Measurements from ENCODE around the gene CDC45. TPM values are rescaled to one million over a fixed set of nuclear protein-coding genes. Genes with fewer than 3 reads are reported as not detected.

Gene CDC45
- total RNA-seq, 1 donor = 10.4 TPM

DNA sequence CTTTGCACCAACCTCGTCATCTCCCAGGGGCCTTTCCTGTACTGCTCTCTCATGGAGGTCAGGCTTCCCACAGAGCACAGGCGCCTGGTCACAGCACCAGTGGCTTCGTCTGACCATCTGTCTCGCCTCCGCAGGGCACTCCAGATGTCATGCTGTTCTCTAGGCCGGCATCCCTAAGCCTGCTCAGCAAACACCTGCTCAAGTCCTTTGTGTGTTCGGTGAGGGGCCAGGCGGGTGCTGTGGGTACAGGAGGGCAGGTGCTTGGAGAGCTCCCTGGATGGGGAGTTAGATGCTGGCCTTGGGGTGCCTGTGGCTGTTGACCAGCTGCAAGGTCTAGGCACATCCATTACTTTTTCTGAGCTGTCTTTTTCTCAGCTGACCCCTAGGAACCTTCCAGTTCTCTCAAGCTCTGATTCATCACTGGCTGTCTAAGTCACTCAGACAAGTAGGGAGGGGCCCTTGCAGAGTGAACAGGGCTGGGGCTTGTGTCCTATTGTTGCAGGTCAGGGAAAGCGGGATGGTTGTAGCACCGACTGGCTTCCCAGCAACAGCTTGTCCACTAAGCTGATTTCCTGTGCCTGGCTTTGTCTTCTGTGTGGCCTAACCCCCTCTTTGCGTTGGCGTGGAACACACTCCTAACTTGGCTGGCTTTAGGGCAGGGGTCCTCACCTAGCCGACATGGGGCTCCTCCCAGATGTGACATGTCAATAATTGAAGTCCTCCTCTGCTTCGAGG lies 35.3 kb downstream of the CDC45 start:
- DNase-seq (ENCODE audit: low read depth) = no peak
- H3K4me3 ChIP-seq (ENCODE audit: low read depth, low read length) = no peak overlapping the region
- TF ChIP-seq, protein P1, sequence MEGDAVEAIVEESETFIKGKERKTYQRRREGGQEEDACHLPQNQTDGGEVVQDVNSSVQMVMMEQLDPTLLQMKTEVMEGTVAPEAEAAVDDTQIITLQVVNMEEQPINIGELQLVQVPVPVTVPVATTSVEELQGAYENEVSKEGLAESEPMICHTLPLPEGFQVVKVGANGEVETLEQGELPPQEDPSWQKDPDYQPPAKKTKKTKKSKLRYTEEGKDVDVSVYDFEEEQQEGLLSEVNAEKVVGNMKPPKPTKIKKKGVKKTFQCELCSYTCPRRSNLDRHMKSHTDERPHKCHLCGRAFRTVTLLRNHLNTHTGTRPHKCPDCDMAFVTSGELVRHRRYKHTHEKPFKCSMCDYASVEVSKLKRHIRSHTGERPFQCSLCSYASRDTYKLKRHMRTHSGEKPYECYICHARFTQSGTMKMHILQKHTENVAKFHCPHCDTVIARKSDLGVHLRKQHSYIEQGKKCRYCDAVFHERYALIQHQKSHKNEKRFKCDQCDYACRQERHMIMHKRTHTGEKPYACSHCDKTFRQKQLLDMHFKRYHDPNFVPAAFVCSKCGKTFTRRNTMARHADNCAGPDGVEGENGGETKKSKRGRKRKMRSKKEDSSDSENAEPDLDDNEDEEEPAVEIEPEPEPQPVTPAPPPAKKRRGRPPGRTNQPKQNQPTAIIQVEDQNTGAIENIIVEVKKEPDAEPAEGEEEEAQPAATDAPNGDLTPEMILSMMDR (IDR thresholded peaks at IDR 0.05; ENCODE audit: insufficient read depth, low read depth, low read length) = no peak

DNA sequence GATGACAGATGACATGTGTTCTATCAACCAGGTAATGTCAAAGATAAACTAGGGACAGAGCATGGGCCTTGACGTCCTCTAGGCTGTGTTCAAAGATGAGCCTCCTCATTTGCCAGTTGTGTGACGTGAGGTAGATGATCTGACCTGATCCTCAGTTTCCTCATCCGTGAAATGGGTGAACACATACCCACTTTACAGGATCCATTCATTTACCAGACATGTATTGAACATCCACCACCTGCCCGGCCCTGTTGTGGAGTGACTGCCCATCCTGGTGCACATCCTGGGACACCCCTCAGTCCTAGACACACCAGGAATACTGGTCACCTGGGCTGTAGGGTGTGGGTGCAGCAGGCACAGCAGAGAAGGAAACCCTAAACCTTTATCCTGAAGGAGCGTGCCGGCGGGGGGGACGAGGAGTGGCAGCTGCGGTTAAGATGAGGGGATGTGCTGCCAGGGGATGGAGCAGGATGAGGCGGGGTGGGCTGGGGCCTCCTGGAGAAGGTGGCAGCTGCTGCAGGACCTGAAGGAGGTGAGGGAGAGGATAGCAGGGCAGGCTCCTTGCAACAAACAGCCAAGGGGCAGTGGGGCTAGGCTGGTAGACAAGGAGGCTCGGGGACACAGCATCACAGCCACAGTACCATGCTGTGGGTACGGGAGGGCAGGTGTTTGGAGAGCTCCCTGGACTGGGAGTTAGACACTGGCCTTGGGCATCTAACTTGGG lies 36.1 kb downstream of the CDC45 start:
- no peak overlapping the region for H3K4me3 ChIP-seq (ENCODE audit: low read depth, low read length)
- no peak for DNase-seq (ENCODE audit: low read depth)
- TF ChIP-seq, protein P1 (IDR thresholded peaks at IDR 0.05; ENCODE audit: insufficient read depth, low read depth, low read length) = no peak

DNA sequence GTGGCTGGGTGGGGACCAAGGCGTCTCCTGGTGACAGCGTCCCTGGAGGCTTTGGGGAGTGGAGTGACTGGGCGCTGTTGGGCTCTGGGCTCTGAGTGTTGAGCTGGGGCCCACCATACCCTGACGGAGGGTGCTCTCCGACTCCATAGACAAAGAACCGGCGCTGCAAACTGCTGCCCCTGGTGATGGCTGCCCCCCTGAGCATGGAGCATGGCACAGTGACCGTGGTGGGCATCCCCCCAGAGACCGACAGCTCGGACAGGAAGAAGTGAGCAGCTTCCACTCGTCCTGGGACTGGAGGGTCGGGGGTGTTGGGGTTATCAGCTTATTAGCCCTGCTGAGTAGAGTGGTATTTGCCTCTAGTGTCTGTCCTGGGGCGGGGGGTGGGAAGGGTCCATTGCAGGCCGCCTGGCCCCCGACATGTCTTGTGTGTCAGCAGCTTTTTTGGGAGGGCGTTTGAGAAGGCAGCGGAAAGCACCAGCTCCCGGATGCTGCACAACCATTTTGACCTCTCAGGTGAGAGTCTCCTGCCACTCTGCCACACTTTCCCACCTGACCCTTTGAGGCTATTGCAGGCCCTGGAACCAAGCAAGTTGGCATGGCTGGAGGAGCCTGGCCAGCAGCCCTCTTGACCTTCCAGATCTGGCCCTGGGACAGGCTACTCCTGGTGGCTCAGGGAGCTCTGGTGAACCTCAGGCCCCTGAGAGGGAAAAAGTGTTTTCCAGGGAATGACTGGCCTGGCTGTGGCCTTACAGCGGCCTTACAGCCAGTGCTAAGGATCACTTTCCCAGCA lies 36.9 kb downstream of the CDC45 start:
- TF ChIP-seq, protein P1 (IDR thresholded peaks at IDR 0.05; ENCODE audit: insufficient read depth, low read depth, low read length) = no peak
- no peak overlapping the region for H3K4me3 ChIP-seq (ENCODE audit: low read depth, low read length)
- no peak for DNase-seq (ENCODE audit: low read depth)

DNA sequence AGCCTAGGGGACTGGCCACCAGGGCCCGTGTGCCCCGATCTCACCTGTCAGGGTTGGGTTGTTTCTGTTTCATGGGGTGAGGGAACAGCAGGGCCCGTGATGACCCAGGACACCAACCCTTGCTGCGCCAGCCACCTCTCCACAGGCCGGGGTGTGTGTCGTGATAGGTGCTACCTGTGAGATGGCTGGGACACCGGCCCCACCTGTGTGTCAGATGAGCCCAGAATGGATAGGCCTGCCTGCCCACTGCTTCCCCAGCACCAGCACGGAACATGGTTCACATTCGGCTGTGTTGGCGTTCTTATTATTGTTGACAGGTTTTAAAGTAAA lies 37.4 kb downstream of the CDC45 start:
- TF ChIP-seq, protein P1 (IDR thresholded peaks at IDR 0.05; ENCODE audit: insufficient read depth, low read depth, low read length) = no peak
- DNase-seq (ENCODE audit: low read depth) = no peak
- no peak overlapping the region for H3K4me3 ChIP-seq (ENCODE audit: low read depth, low read length)

DNA sequence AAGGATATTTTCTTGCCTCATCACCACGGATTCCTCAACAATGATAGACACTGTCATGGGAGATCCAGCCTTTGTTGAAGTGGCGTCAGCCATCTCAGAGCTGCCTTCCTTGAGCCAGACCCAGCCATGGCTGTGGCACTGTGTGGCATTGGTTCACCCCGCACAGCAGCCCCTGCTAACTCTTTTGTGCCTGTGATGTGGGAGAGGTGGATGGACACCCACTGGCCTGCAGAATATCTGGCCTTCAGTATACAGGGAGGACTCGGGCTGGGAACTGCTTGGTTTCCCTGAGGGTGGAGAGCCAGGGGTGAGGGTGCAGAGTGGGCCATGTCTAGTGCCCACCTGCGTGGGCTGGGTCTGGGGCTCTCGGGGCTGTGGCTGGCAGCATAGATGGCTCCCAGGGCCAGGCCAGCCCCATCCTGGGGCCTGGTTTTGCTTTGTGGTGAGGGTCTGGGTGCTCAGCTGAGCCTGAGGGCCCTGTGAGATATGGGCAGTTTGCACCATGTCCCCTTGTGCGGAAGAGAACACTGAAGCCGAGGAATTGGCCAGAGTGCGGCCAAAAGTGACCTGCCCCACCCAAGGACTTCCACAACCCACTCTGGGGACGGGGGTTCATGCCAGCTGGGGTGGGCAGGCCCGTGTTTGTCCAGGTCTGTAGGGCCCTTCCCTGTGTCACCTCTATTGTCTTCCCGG lies 38.3 kb downstream of the CDC45 start:
- no peak overlapping the region for H3K4me3 ChIP-seq (ENCODE audit: low read depth, low read length)
- TF ChIP-seq, protein P1 (IDR thresholded peaks at IDR 0.05; ENCODE audit: insufficient read depth, low read depth, low read length) = no peak
- DNase-seq (ENCODE audit: low read depth) = no peak

DNA sequence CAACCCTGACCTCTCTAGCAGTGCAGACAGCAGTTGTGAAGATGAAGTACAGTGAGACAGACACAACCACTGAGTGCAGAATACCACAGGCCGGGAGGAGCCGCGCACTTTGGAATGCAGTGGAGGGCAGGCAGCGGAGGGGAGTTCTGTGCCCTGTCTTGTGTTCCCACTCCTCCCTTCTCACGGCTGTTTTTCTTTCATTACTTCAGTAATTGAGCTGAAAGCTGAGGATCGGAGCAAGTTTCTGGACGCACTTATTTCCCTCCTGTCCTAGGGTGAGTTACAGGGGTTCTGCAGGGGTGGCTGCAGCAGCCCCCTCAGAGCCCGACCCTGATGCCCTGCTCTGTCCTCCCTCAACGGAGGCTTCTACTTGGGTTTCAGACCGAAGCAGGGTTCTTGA lies 38.9 kb downstream of the CDC45 start:
- TF ChIP-seq, protein P1 (IDR thresholded peaks at IDR 0.05; ENCODE audit: insufficient read depth, low read depth, low read length) = no peak
- H3K4me3 ChIP-seq (ENCODE audit: low read depth, low read length) = no peak overlapping the region
- DNase-seq (ENCODE audit: low read depth) = no peak

Data from fibroblast of villous mesenchyme (primary cell).